GM23248 (cell line): ENCODE data around the gene MZB1. TPM values are rescaled to one million over a fixed set of nuclear protein-coding genes. Genes with fewer than 3 reads are reported as not detected.
"Not testable (repeated sequence)": the region's sequence is repeated elsewhere in the genome, so short reads cannot be mapped to it uniquely, and the experiment has no call there.

Experiments
- DNase-seq: peaks from one replicate; pipeline ENCODE4 v3.0.0-alpha.2; 2015
- H2AFZ ChIP-seq: fragments of 200-600 bp; sonication (generic); 2 replicates; pipeline ENCODE4 v1.6.1; 2016; ENCODE audit warnings: antibody characterized with exemption
- H3F3A ChIP-seq: fragments of 200-600 bp; sonication (generic); 2 replicates; pipeline ENCODE4 v1.6.1; 2016; ENCODE audit warnings: mild to moderate bottlenecking, antibody characterized with exemption, mixed run types; ENCODE audit not compliant: insufficient read depth
- H3K27ac ChIP-seq: fragments of 200-600 bp; sonication (generic); 2 replicates; pipeline ENCODE4 v1.5.1; 2016; ENCODE audit warnings: mild to moderate bottlenecking
- H3K27me3 ChIP-seq: fragments of 200-600 bp; sonication (generic); replicated peaks from 2 replicates; pipeline ENCODE4 v1.6.1; 2016; ENCODE audit warnings: mild to moderate bottlenecking; ENCODE audit not compliant: insufficient read depth
- H3K36me3 ChIP-seq: fragments of 200-600 bp; sonication (generic); 2 replicates; pipeline ENCODE4 v1.6.1; 2016; ENCODE audit warnings: low read depth, mild to moderate bottlenecking
- H3K4me1 ChIP-seq: fragments of 200-600 bp; sonication (generic); 2 replicates; pipeline ENCODE4 v1.6.1; 2016; ENCODE audit warnings: mild to moderate bottlenecking; ENCODE audit not compliant: insufficient read depth
- H3K4me2 ChIP-seq: fragments of 200-600 bp; sonication (generic); one replicate; pipeline ENCODE4 v1.6.1; 2016; ENCODE audit warnings: mild to moderate bottlenecking; ENCODE audit not compliant: unreplicated experiment
- H3K4me3 ChIP-seq: fragments of 200-600 bp; sonication (generic); 2 replicates; pipeline ENCODE4 v1.5.1; 2016; ENCODE audit warnings: mild to moderate bottlenecking
- H3K79me2 ChIP-seq: fragments of 200-600 bp; sonication (generic); 2 replicates; pipeline ENCODE4 v1.6.1; 2016; ENCODE audit warnings: mild to moderate bottlenecking; ENCODE audit not compliant: insufficient read depth
- H3K9ac ChIP-seq: fragments of 200-600 bp; sonication (generic); 2 replicates; pipeline ENCODE4 v1.6.1; 2016; ENCODE audit warnings: mild to moderate bottlenecking
- H3K9me2 ChIP-seq: fragments of 200-600 bp; sonication (generic); 2 replicates; pipeline ENCODE4 v1.6.1; 2016; ENCODE audit warnings: mixed run types, mild to moderate bottlenecking, moderate library complexity; ENCODE audit not compliant: insufficient read depth
- H3K9me3 ChIP-seq: fragments of 200-600 bp; sonication (generic); one replicate; pipeline ENCODE4 v1.6.1; 2017; ENCODE audit warnings: low read depth
- H4K20me1 ChIP-seq: fragments of 200-600 bp; sonication (generic); 2 replicates; pipeline ENCODE4 v1.6.0; 2016; ENCODE audit not compliant: insufficient read depth
- EZH2 ChIP-seq: fragments of 200-600 bp; sonication (generic); IDR thresholded peaks from 2 replicates; pipeline ENCODE4 v1.6.1; 2018; ENCODE audit warnings: antibody characterized with exemption, mild to moderate bottlenecking; ENCODE audit not compliant: insufficient read depth, poor library complexity, severe bottlenecking
- EZH2phosphoT487 ChIP-seq: fragments of 200-600 bp; sonication (generic); IDR thresholded peaks from 2 replicates; pipeline ENCODE4 v1.6.1; 2018; ENCODE audit warnings: antibody characterized with exemption, moderate library complexity, mild to moderate bottlenecking, low read depth; ENCODE audit not compliant: insufficient read depth
- WGBS, 2 experiments: methylation state at CpG; one replicate each; pipeline ENCODE4 v1.1.6; 2015 to 2017; ENCODE audit warnings: low lambda C conversion rate in 2 of 2, low coverage in 1 of 2; ENCODE audit errors: missing lambda C conversion rate in 2 of 2; 5-methylcytosine and 5-hydroxymethylcytosine counted together
- in situ Hi-C: fragments of 300-500 bp; cut with MboI; formaldehyde crosslinking; loops from 2 replicates; pipeline ENCODE4 v1.15.0; 2020
- polyA plus RNA-seq: library from polyadenylated mRNA; unstranded; fragments of >200 nt; fragmentation: Nextera tagmentation; extraction: Ambion mirVana; gene quantifications from 2 replicates; pipeline ENCODE4 v1.2.1, GENCODE V29; 2016
- total RNA-seq: library from RNA; depleted of rRNA; stranded (reverse); fragments of >200 nt; shearing (Covaris generic); gene quantifications from 2 replicates; pipeline ENCODE4 v1.2.3, GENCODE V29; 2014

The MZB1 gene
- total and polyA plus RNA-seq, 2 experiments from 2014 or later, result not detected

DNA sequence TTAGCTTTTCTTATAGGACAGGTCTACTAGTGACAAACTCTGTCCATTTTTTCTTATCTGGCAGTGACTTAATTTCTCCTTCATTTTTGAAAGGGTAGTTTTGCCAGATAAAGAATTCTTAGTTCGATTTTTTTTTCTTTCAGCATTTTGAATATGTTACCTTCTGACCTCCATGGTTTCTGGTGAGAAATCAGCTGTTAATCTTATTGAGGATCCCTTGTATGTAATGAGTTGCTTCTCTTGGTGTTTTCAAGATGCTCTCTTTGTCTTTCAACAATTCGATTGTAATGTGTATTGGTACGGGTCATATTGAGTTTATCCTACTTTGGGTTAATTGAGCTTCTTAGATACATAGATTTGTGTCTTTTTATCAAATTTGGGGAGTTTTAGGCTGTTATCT is 35.5 kb downstream of the MZB1 start:
- H4K20me1 ChIP-seq, result peaks cover 22% of the 10 kb centered on the region; the same call in 1 of the 2 replicates
- peaks cover 16% of the 10 kb centered on the region for H3K4me1 ChIP-seq
- H3K27me3 ChIP-seq, result no peaks in the 10 kb centered on the region
- TF ChIP-seq EZH2 (no peak), EZH2phosphoT487 (no peak)
- no peak overlapping the region for H3K4me3 ChIP-seq
- no peak overlapping the region for H2AFZ ChIP-seq
- no peaks in the 10 kb centered on the region for H3K9me3 ChIP-seq
- H3K79me2 ChIP-seq, result peaks cover 100% of the 10 kb centered on the region
- 75 to 76% methylated on average over 3 of the region's 3 CpGs for WGBS, 2 experiments
- DNase-seq, result no peak
- H3K27ac ChIP-seq, result no peak overlapping the region
- 0 out of 2 replicates have a peak, but pooled peaks cover 15% of the 10 kb centered on the region for H3K36me3 ChIP-seq
- no peak overlapping the region for H3K4me2 ChIP-seq
- H3K9me2 ChIP-seq, result no peaks in the 10 kb centered on the region
- peaks cover 11% of the 10 kb centered on the region for H3F3A ChIP-seq
- in situ Hi-C loops, result no loop called here
- H3K9ac ChIP-seq, result no peak overlapping the region

DNA sequence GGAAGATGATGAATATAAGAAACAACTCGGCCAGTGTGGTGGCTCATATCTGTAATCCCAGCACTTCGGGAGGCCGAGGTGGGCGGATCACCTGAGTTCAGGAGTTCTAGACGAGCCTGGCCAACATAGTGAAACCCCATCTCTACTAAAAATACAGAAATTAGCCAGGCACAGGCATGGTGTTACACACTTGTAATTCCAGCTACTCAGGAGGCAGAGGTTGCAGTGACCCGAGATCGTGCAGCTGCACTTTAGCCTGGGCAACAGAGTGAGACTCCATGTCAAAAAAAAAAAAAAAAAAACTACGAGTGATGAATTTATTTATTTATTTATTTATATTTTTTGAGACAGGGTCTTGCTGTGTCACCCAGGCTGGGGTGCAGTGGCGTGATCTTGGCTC is 41.9 kb downstream of the MZB1 start:
- H3K9ac ChIP-seq, H3F3A ChIP-seq, H3K27me3 ChIP-seq, H3K36me3 ChIP-seq, H3K4me2 ChIP-seq, H3K9me2 ChIP-seq, H3K27ac ChIP-seq, in situ Hi-C loops, H3K4me3 ChIP-seq, H3K9me3 ChIP-seq, DNase-seq, H2AFZ ChIP-seq: not testable (repeated sequence)
- peaks cover 28% of the 10 kb centered on the region for H3K4me1 ChIP-seq
- peaks cover 100% of the 10 kb centered on the region for H3K79me2 ChIP-seq
- peaks cover 35% of the 10 kb centered on the region for H4K20me1 ChIP-seq
- 85 to 88% methylated on average over 9 of the region's 9 CpGs for WGBS, 2 experiments

DNA sequence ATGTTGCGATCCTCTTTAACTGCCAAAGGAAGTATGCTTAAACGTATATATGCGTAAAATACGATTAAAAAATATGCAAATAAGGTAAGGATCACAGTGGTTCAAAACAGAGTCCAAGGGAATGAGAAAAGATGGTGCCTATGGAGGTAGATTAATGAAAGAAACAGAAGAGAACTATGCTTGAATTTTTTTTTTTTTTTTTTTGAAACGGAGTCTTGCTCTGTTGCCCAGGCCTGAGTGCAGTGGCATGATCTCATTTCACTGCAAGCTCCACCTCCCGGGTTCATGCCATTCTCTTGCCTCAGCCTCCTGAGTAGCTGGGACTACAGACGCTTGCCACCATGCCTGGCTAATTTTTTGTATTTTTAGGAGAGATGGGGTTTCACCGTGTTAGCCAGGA is 44.3 kb downstream of the MZB1 start:
- in situ Hi-C loops, H3K4me3 ChIP-seq, H3K27me3 ChIP-seq, H3K9ac ChIP-seq, DNase-seq, H3K36me3 ChIP-seq, H3K27ac ChIP-seq, H2AFZ ChIP-seq, H3K9me3 ChIP-seq, H3K9me2 ChIP-seq, H3K4me2 ChIP-seq: not testable (repeated sequence)
- H3K4me1 ChIP-seq, result peaks cover 22% of the 10 kb centered on the region; the same call in 1 of the 2 replicates
- H3K79me2 ChIP-seq, result peaks cover 87% of the 10 kb centered on the region
- 98 to 99% methylated on average over 8 of the region's 8 CpGs for WGBS, 2 experiments
- H4K20me1 ChIP-seq, result peaks cover 34% of the 10 kb centered on the region
- peaks cover 10% of the 10 kb centered on the region; the same call in 1 of the 2 replicates for H3F3A ChIP-seq

DNA sequence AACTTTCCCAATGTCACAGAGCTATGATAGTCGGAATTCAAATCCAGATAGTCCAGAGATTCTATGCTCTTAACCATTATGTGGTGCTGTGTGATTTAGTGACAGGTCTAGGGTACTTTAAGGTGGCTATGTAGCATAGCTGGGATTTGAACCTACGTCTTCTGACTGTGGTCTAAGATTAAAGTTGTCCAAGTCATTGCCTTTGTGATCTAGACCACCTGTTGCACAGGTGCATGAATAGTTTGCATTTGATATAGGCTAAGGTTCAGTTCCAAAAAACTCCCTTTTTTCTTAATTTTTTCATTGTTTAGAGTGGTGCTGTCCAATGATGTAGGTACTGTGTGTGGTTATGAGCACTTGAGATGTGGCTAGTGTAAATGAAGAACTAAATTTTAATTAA is 45.5 kb downstream of the MZB1 start:
- Histone ChIP-seq H4K20me1 (peaks cover 30% of the 10 kb centered on the region), H3K9me3 (no peaks in the 10 kb centered on the region), H3K27ac (no peak overlapping the region), H3K9ac (no peak overlapping the region), H3K4me1 (peaks cover 16% of the 10 kb centered on the region; the same call in 1 of the 2 replicates), H3K9me2 (no peaks in the 10 kb centered on the region), H3K36me3 (no peaks in the 10 kb centered on the region), H3F3A (peaks cover 15% of the 10 kb centered on the region), H2AFZ (no peak overlapping the region), H3K79me2 (peaks cover 74% of the 10 kb centered on the region), H3K27me3 (no peaks in the 10 kb centered on the region), H3K4me3 (peak overlapping the region; percentile 87), H3K4me2 (peak overlapping the region; percentile 95)
- TF ChIP-seq EZH2 (no peak), EZH2phosphoT487 (no peak)
- in situ Hi-C loops, result no loop called here
- WGBS, 2 experiments, result 66 to 68% methylated on average over 2 of the region's 2 CpGs
- no peak for DNase-seq

DNA sequence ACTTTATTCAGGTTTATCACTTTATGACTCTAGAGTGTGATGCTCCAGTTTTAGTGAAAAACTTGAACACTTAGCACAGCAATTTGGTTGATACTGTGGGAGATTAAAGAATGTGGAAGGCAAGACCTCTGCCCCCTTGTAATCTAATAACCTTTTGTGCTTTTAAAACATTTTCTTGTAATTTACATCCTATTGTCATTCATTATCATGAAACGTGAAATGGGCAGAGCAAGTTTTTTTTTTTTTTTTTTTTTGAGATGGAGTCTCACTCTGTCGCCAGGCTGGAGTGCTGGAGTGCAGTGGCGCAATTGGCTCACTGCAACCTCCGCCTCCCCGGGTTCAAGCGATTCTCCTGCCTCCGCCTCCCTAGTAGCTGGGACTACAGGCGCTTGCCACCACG is 46.2 kb downstream of the MZB1 start:
- Histone ChIP-seq H3K9ac (peak overlapping the region; percentile 99), H3K4me1 (peaks cover 16% of the 10 kb centered on the region; the same call in 1 of the 2 replicates), H2AFZ (no peak overlapping the region), H3K9me3 (no peaks in the 10 kb centered on the region), H3K27me3 (no peaks in the 10 kb centered on the region), H3K27ac (peak overlapping the region; percentile 96), H3F3A (peaks cover 20% of the 10 kb centered on the region), H3K79me2 (peaks cover 67% of the 10 kb centered on the region), H3K4me3 (peak overlapping the region; percentile 87), H4K20me1 (peaks cover 30% of the 10 kb centered on the region), H3K9me2 (no peaks in the 10 kb centered on the region), H3K4me2 (peak overlapping the region; percentile 95), H3K36me3 (no peaks in the 10 kb centered on the region)
- no peak for DNase-seq
- in situ Hi-C loops, result no loop called here
- WGBS, 2 experiments, result 77 to 80% methylated on average over 9 of the region's 9 CpGs
- TF ChIP-seq EZH2phosphoT487 (no peak), EZH2 (no peak)
